ENCODE results near the gene NUP93.

NUP93 gene

GRCh38 chr16:56769677-56770076, 39.7 kb downstream of the NUP93 start:
- in situ Hi-C loops (cut with HindIII; ENCODE audit: low sequenced_read_pairs), result no loop called here
- H3K4me3 ChIP-seq (ENCODE audit: low read depth, low read length), result no peak overlapping the region
- TF ChIP-seq, protein P1, sequence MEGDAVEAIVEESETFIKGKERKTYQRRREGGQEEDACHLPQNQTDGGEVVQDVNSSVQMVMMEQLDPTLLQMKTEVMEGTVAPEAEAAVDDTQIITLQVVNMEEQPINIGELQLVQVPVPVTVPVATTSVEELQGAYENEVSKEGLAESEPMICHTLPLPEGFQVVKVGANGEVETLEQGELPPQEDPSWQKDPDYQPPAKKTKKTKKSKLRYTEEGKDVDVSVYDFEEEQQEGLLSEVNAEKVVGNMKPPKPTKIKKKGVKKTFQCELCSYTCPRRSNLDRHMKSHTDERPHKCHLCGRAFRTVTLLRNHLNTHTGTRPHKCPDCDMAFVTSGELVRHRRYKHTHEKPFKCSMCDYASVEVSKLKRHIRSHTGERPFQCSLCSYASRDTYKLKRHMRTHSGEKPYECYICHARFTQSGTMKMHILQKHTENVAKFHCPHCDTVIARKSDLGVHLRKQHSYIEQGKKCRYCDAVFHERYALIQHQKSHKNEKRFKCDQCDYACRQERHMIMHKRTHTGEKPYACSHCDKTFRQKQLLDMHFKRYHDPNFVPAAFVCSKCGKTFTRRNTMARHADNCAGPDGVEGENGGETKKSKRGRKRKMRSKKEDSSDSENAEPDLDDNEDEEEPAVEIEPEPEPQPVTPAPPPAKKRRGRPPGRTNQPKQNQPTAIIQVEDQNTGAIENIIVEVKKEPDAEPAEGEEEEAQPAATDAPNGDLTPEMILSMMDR (IDR thresholded peaks at IDR 0.05; ENCODE audit: low read depth, low read length), result no peak
- no peak for DNase-seq (ENCODE audit: low read depth, low spot score)

- no peak overlapping the region for H3K4me3 ChIP-seq (ENCODE audit: low read depth, low read length)
- TF ChIP-seq, protein P1 (IDR thresholded peaks at IDR 0.05; ENCODE audit: low read depth, low read length), result no peak
- DNase-seq (ENCODE audit: low read depth, low spot score), result no peak
- in situ Hi-C loops (cut with HindIII; ENCODE audit: low sequenced_read_pairs), result no loop called here
Measured at GRCh38 chr16:56771558-56772279, 41.8 kb downstream of the NUP93 start.

GRCh38 chr16:56773532-56773931, 43.6 kb downstream of the NUP93 start:
- no peak for DNase-seq (ENCODE audit: low read depth, low spot score)
- H3K4me3 ChIP-seq (ENCODE audit: low read depth, low read length), result no peak overlapping the region
- in situ Hi-C loops (cut with HindIII; ENCODE audit: low sequenced_read_pairs), result no loop called here
- TF ChIP-seq, protein P1 (IDR thresholded peaks at IDR 0.05; ENCODE audit: low read depth, low read length), result no peak

DNA sequence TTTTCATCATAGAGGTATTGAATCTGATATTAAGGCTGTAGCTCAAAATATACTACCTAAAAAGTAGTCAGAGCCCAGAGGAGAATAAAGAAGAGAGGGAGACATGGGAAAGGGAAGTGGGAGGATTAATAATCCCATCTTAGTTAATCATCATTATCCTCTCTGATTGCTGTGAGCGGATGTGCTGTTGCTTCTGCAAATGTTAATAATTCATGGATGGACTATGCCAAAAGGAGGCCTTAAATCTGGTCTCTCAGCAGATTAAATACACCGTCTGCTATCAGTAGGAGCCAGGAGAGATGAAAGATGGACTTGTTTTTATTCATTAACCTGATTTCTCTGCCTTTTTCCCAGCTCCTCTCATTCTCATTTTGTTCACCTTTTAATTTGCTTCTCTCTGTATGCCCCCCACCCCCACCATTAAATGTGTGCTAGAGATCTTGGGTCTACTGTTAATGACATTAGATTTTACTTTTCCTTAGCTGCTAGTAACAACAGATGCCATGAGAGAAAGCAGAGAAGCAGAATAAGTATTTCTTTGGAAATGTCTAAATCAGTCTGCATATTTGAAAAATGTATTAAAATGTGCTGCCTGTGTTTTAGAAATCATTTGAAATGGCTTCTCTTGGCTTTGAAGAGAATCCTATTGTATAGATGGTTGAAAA, 44.2 kb downstream of the NUP93 start:
- no peak overlapping the region for H3K4me3 ChIP-seq (ENCODE audit: low read depth, low read length)
- TF ChIP-seq, protein P1 (IDR thresholded peaks at IDR 0.05; ENCODE audit: low read depth, low read length), result no peak
- no peak for DNase-seq (ENCODE audit: low read depth, low spot score)
- in situ Hi-C loops (cut with HindIII; ENCODE audit: low sequenced_read_pairs), result no loop called here

- H3K4me3 ChIP-seq (ENCODE audit: low read depth, low read length), result no peak overlapping the region
- no peak for DNase-seq (ENCODE audit: low read depth, low spot score)
- in situ Hi-C loops (cut with HindIII; ENCODE audit: low sequenced_read_pairs), result no loop called here
- TF ChIP-seq, protein P1 (IDR thresholded peaks at IDR 0.05; ENCODE audit: low read depth, low read length), result no peak
Measured at GRCh38 chr16:56775162-56775561, 45.2 kb downstream of the NUP93 start.

DNA sequence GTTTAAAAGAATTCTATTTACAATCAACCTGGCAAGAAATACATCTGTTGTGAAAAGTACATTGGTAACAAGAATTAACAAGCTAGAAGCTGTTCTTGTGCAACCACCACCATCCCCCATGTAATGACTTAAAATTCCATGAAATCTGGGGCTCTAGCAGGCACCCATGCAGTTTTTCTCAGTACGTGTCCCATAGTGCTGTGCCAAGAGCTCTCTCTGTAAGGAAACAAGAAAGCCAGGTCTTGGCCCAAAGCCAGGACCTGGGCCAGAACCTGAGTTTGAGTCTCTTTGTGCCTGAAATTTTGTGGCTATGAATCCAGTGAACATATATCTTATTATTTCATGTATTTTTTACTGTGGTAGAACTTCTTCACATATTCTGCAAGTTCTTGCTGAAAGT, 46.6 kb downstream of the NUP93 start:
- TF ChIP-seq, protein P1 (IDR thresholded peaks at IDR 0.05; ENCODE audit: low read depth, low read length), result no peak
- in situ Hi-C loops (cut with HindIII; ENCODE audit: low sequenced_read_pairs), result no loop called here
- DNase-seq (ENCODE audit: low read depth, low spot score), result peak; percentile 32
- H3K4me3 ChIP-seq (ENCODE audit: low read depth, low read length), result no peak overlapping the region

Measured in astrocyte of the spinal cord (primary cell).